MM.1S (cell line): ENCODE data around the gene LONRF2.

Experiments
- DNase-seq: peaks from one replicate; pipeline ENCODE4 v3.0.0-alpha.2; 2015
- H2AFZ ChIP-seq: fragments of 300-600 bp; sonication (generic); 2 replicates; pipeline ENCODE4 v1.6.0; 2016; ENCODE audit warnings: antibody characterized with exemption, low read length
- H3F3A ChIP-seq: fragments of 300-600 bp; sonication (generic); 2 replicates; pipeline ENCODE4 v1.6.1; 2016; ENCODE audit warnings: mild to moderate bottlenecking, antibody characterized with exemption, low read length, moderate library complexity, mixed read lengths; ENCODE audit not compliant: insufficient read depth
- H3K27ac ChIP-seq: fragments of 300-600 bp; sonication (generic); 2 replicates; pipeline ENCODE4 v1.5.1; 2016; ENCODE audit warnings: mild to moderate bottlenecking, low read length
- H3K27me3 ChIP-seq: fragments of 300-600 bp; sonication (generic); replicated peaks from 2 replicates; pipeline ENCODE4 v1.6.0; 2016; ENCODE audit warnings: low read length; ENCODE audit not compliant: insufficient read depth
- H3K36me3 ChIP-seq: fragments of 300-600 bp; sonication (generic); replicated peaks from 2 replicates; pipeline ENCODE4 v1.6.1; 2016; ENCODE audit warnings: mild to moderate bottlenecking, low read length, mixed read lengths; ENCODE audit not compliant: insufficient read depth
- H3K4me1 ChIP-seq: fragments of 300-600 bp; sonication (generic); 2 replicates; pipeline ENCODE4 v1.6.1; 2016; ENCODE audit warnings: low read length, mixed read lengths
- H3K4me2 ChIP-seq: fragments of 300-600 bp; sonication (generic); 2 replicates; pipeline ENCODE4 v1.6.0; 2016; ENCODE audit warnings: low read depth, low read length
- H3K4me3 ChIP-seq: fragments of 300-600 bp; sonication (generic); 2 replicates; pipeline ENCODE4 v1.5.1; 2016; ENCODE audit warnings: low read length, mixed read lengths
- H3K79me2 ChIP-seq: fragments of 300-600 bp; sonication (generic); 2 replicates; pipeline ENCODE4 v1.6.1; 2016; ENCODE audit warnings: mixed run types, low read length, mixed read lengths
- H3K9ac ChIP-seq: fragments of 300-600 bp; sonication (generic); 2 replicates; pipeline ENCODE4 v1.6.1; 2016; ENCODE audit warnings: low read length, mixed read lengths
- H3K9me2 ChIP-seq: fragments of 300-600 bp; sonication (generic); replicated peaks from 2 replicates; pipeline ENCODE4 v1.6.1; 2016; ENCODE audit warnings: mild to moderate bottlenecking, low read length, mixed read lengths; ENCODE audit not compliant: insufficient read depth
- H3K9me3 ChIP-seq: fragments of 300-600 bp; sonication (generic); replicated peaks from 2 replicates; pipeline ENCODE4 v1.6.1; 2016; ENCODE audit warnings: mild to moderate bottlenecking, low read length, mixed read lengths; ENCODE audit not compliant: insufficient read depth
- H4K20me1 ChIP-seq: fragments of 300-600 bp; sonication (generic); 2 replicates; pipeline ENCODE4 v1.6.1; 2016; ENCODE audit warnings: mild to moderate bottlenecking, low read length, moderate library complexity, mixed read lengths; ENCODE audit not compliant: insufficient read depth
- EZH2 ChIP-seq: fragments of 300-600 bp; sonication (generic); optimal IDR thresholded peaks from 2 replicates; pipeline ENCODE3; 2017; ENCODE audit warnings: low read depth, mild to moderate bottlenecking, antibody characterized with exemption, low read length, mixed read lengths
- EZH2phosphoT487 ChIP-seq: fragments of 300-600 bp; sonication (generic); IDR thresholded peaks from 2 replicates; pipeline ENCODE4 v1.6.1; 2018; ENCODE audit warnings: antibody characterized with exemption, low read length
- TF ChIP-seq, protein P1 (sequence below): fragments of 300-600 bp; sonication (generic); IDR thresholded peaks from 2 replicates; pipeline ENCODE4 v1.5.1; 2016; ENCODE audit warnings: antibody characterized with exemption, low read length, mixed read lengths

The LONRF2 gene

DNA sequence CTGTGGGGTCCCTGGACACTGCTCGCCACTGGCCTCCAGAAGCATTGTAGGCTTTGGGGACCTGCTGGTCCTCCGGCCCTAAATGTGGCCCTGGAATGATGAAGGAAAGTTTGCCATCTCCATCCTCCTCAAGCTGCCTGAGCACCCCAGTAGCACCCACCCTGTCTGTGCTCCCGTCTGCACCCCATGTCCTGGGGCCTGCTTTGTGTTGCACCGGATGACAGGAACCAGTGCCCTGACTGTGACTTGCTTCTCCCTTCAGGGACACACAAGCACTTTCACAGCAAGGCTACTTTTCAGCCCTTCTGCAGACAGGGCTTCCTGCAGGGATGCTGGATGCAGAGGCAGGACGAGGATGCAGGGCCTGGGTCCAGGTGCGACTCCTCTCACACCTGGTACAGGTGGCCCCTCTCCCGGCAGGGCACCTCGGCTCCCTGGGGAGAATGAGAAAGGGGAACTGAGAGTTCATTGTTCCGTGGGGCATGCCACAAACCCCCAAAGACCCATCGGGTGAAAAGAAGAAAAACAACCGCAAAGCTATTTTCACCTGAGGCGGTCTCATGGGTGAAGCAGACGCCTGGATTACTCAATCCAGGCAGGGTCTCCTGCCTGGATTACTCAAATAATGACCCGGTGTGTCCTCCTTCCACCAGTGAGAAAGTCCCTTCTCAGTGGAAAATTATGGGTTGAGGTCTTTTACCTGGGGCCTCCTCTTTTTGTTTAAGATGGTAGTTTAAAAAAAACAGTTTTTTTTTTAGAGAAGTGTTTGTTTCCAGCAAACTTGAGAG is 74.9 kb downstream of the LONRF2 start:
- Histone ChIP-seq H3K79me2 (no peaks in the 10 kb centered on the region), H4K20me1 (no peaks in the 10 kb centered on the region), H3K9me3 (no peaks in the 10 kb centered on the region), H3K9me2 (no peaks in the 10 kb centered on the region), H3K4me2 (no peak overlapping the region), H3F3A (no peaks in the 10 kb centered on the region), H3K27me3 (no peaks in the 10 kb centered on the region), H3K9ac (no peak overlapping the region), H3K4me1 (peaks cover 5% of the 10 kb centered on the region; the same call in 1 of the 2 replicates), H3K36me3 (no peaks in the 10 kb centered on the region), H3K27ac (no peak overlapping the region), H2AFZ (no peak overlapping the region), H3K4me3 (no peak overlapping the region)
- DNase-seq, result peak; percentile 66
- no peak for TF ChIP-seq EZH2phosphoT487
- TF ChIP-seq EZH2, result no peak
- TF ChIP-seq, protein P1, sequence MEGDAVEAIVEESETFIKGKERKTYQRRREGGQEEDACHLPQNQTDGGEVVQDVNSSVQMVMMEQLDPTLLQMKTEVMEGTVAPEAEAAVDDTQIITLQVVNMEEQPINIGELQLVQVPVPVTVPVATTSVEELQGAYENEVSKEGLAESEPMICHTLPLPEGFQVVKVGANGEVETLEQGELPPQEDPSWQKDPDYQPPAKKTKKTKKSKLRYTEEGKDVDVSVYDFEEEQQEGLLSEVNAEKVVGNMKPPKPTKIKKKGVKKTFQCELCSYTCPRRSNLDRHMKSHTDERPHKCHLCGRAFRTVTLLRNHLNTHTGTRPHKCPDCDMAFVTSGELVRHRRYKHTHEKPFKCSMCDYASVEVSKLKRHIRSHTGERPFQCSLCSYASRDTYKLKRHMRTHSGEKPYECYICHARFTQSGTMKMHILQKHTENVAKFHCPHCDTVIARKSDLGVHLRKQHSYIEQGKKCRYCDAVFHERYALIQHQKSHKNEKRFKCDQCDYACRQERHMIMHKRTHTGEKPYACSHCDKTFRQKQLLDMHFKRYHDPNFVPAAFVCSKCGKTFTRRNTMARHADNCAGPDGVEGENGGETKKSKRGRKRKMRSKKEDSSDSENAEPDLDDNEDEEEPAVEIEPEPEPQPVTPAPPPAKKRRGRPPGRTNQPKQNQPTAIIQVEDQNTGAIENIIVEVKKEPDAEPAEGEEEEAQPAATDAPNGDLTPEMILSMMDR, result no peak

DNA sequence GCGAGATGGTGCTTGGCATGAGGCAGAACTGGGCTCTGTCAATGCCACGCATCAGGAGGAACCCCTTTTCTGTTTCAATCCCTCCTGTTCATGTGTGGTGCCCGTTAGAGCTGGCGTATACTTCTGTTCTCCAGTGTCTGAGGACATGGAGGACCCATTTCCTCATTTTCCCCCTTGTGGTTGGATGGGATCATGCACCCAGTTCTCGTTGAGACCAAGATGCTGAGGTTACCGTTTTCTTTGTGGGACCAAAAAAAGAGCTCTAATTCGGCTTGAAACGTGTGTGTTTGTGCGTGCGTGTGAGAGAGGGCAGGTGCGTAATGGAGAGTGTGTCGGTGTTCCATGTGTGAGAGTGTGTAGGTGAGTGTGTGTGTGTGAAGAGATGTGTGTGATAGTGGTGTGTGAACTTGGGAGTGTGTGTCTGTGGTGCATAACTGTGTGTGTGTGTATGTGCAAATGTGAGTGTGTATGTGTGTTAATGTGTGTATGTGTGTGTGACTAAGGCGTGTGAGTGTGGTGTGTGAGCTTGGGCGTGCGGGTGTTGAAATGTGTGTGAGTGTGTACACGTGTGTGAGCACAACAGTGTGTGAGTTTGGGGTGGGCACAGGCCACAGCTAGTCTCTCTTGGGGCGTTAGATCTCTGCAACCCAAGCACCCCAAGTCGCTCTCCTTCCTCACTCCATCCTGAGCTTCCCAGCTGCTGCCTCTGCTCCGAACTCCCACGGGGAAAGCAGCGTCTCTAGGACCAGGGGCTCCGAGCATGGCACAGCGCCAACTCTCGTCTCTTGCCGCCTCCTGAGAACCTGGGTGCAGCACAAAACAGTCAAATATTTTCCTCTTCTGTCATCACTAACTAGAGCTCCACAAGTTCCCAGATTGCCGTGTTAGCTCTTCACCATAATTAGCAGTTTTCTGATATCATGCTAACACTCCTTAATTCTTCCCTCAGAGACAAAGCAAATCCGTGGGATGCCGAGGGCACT is 75.8 kb downstream of the LONRF2 start:
- Histone ChIP-seq H3K27me3 (no peaks in the 10 kb centered on the region), H3K4me3 (no peak overlapping the region), H4K20me1 (no peaks in the 10 kb centered on the region), H3K4me2 (no peak overlapping the region), H3K9me2 (no peaks in the 10 kb centered on the region), H3K9ac (no peak overlapping the region), H3K27ac (no peak overlapping the region), H2AFZ (no peak overlapping the region), H3K4me1 (peaks cover 5% of the 10 kb centered on the region; the same call in 1 of the 2 replicates), H3K79me2 (no peaks in the 10 kb centered on the region), H3K9me3 (no peaks in the 10 kb centered on the region), H3F3A (no peaks in the 10 kb centered on the region), H3K36me3 (no peaks in the 10 kb centered on the region)
- no peak for DNase-seq
- TF ChIP-seq EZH2, result no peak
- TF ChIP-seq, protein P1, result peak; percentile 31

DNA sequence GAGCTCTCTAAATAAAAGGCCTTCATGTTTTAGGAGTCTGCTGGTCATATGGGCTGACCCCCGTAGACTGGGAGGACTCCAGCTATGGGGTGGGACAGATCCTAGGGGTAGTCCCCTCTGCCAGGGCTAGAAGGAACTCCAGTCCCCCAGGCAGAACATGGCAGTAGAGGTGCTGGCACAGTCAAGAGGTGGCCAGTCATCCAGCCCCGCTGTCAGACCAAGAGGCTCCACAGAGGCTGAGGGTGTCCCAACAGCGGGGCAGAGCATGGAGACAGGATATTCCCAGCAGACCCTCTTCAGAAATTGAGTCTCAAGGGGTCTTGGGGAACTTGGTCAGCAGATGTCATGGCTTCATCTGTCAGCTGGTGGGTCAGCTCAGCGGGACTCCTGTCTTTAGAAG is 76.6 kb downstream of the LONRF2 start:
- Histone ChIP-seq H3K4me3 (no peak overlapping the region), H3K4me2 (no peak overlapping the region), H3K27ac (no peak overlapping the region), H2AFZ (no peak overlapping the region), H4K20me1 (no peaks in the 10 kb centered on the region), H3K9ac (no peak overlapping the region), H3K9me2 (no peaks in the 10 kb centered on the region), H3K36me3 (no peaks in the 10 kb centered on the region), H3K27me3 (no peaks in the 10 kb centered on the region), H3K4me1 (peaks cover 5% of the 10 kb centered on the region; the same call in 1 of the 2 replicates), H3F3A (no peaks in the 10 kb centered on the region), H3K79me2 (no peaks in the 10 kb centered on the region), H3K9me3 (no peaks in the 10 kb centered on the region)
- DNase-seq, result no peak
- TF ChIP-seq EZH2phosphoT487, result no peak
- TF ChIP-seq EZH2, result no peak
